Skeletal muscle tissue (tissue), 4 donors: Measurements from ENCODE around the gene SLC4A1. TPM values are rescaled to one million over a fixed set of nuclear protein-coding genes. Genes with fewer than 3 reads are reported as not detected.

Experiments
- H3K27ac ChIP-seq: one replicate; pipeline ENCODE4 v1.7.0; 2013; ENCODE audit warnings: mild to moderate bottlenecking, low read depth, low read length, inconsistent platforms
- H3K27me3 ChIP-seq, 3 donors: one replicate each; pipeline ENCODE4 v1.7.0; 2013; ENCODE audit warnings: low read length in 3 of 3; ENCODE audit not compliant: control insufficient read depth in 3 of 3, insufficient read depth in 3 of 3
- H3K36me3 ChIP-seq, 3 donors: one replicate each; pipeline ENCODE4 v1.7.0; 2013; ENCODE audit warnings: low read length in 3 of 3; ENCODE audit not compliant: control insufficient read depth in 3 of 3, insufficient read depth in 3 of 3
- H3K4me1 ChIP-seq, 3 donors: one replicate each; pipeline ENCODE4 v1.7.0; 2013; ENCODE audit warnings: low read length in 3 of 3, mild to moderate bottlenecking in 3 of 3; ENCODE audit not compliant: control insufficient read depth in 3 of 3, insufficient read depth in 3 of 3
- H3K4me3 ChIP-seq, 3 donors: one replicate each; pipeline ENCODE4 v1.7.0; 2013; ENCODE audit warnings: low read length in 3 of 3
- H3K9ac ChIP-seq, 3 donors: one replicate each; pipeline ENCODE4 v1.7.0; 2013; ENCODE audit warnings: low read length in 3 of 3, mild to moderate bottlenecking in 3 of 3, moderate library complexity in 2 of 3, low read depth in 1 of 3
- H3K9me3 ChIP-seq, 3 donors: one replicate each; pipeline ENCODE4 v1.7.0; 2013; ENCODE audit warnings: low read length in 3 of 3; ENCODE audit not compliant: control insufficient read depth in 3 of 3
- total RNA-seq: library from RNA; depleted of rRNA; stranded (reverse); fragments of >200 nt; gene quantifications from one replicate; pipeline ENCODE4 v1.2.3, GENCODE V29; 2014
- donor health status: Osteomylitis.

The SLC4A1 gene
- total RNA-seq, 1 donor from 2014 or later, result 47.0 TPM

DNA sequence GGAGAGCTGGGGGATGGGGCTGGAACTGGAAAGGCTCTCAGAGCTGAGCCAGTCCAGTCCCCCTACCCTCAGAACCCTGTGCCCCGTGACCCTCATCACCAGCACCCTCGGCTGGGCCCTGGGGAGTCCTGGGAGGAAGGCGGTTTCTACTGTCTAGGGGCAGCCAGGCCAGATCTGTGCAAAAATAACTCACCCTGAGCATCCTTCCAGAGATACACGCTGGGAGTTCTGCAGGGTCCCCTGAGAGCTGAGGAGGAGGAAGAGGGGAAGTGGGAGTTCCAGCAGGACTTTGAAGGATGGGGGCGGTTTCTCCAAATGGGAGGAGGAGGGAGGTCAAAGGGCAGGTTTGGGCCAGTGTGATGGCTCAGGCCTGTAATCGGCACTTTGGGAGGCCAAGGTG is 5.0 kb upstream of the SLC4A1 start:
- Histone ChIP-seq H3K27me3 (peaks cover 0 to 8% (median 0%) of the 10 kb centered on the region in 3 donors), H3K4me1 (peaks cover 6 to 16% (median 9%) of the 10 kb centered on the region in 3 donors), H3K27ac (no peak overlapping the region), H3K36me3 (no peaks in the 10 kb centered on the region), H3K9me3 (no peaks in the 10 kb centered on the region), H3K4me3 (no peak overlapping the region), H3K9ac (no peak overlapping the region)

DNA sequence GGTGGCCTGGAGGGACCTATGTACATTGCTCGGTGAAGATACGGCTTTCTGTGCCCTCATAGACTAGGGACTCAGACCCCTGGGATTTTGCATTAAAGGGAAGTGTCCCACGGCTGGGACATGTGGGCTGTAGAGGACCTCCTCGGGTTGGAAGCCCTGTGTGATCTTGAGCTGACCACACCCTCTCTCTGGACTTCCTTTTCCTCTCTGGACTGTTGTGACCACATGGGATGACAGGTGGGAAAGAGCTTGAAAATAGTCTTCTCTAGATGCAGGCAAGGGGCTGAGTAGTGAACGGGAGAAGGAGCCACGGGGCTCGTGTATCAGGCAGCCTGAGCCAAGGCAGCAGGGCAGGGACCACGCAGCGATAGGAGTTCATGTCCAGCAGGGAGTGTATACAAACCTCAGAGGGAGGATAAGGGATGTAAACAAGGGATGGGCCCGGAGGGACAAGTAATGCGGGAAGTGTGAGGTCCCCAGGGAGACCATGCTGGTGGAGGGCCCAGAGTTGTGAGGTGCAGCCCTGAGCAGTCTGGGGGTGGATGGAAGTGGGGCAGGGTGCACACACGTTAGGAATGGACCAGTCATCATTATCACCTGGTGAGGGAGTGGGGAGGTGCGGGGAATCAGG is 4.5 kb upstream of the SLC4A1 start:
- Histone ChIP-seq H3K9ac (no peak overlapping the region), H3K36me3 (no peaks in the 10 kb centered on the region), H3K27me3 (peaks cover 0 to 8% (median 0%) of the 10 kb centered on the region in 3 donors), H3K4me1 (peaks cover 6 to 16% (median 9%) of the 10 kb centered on the region in 3 donors), H3K9me3 (no peaks in the 10 kb centered on the region), H3K4me3 (no peak overlapping the region), H3K27ac (no peak overlapping the region)

DNA sequence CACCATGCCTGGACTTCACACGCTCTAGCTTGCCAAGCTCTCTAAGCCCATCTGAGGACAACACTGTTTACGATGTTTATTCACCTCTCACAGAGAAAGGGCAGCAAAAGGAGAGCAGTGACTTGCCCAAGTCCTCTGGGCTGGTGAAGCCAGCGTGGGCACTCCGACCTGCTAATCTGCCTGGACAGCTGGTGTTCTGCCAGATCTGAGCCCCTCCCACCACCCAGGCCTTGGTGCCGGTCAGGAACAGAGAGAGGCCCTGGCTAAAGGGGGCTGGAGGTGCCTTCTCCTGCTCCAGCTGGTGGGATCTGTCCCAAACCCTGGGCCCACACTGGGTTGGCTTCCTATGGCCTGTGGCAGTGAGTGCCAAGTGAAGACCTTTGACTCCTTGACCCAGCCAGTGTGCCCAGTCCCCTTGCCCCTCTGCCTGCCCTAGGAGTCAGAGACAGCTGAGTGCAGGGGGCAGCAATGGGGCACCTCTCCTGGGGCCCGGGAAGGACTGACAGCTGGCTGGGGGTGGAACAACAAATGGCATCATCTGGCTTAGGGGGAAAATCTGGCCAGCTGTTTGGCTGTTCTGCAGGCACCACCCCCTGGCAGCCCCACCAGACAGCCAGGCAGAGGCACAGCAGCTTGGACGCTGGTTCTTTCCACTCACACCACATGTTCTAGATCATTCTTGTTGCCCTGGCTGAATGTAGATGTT is 1.8 kb upstream of the SLC4A1 start:
- H3K27ac ChIP-seq, result no peak overlapping the region

DNA sequence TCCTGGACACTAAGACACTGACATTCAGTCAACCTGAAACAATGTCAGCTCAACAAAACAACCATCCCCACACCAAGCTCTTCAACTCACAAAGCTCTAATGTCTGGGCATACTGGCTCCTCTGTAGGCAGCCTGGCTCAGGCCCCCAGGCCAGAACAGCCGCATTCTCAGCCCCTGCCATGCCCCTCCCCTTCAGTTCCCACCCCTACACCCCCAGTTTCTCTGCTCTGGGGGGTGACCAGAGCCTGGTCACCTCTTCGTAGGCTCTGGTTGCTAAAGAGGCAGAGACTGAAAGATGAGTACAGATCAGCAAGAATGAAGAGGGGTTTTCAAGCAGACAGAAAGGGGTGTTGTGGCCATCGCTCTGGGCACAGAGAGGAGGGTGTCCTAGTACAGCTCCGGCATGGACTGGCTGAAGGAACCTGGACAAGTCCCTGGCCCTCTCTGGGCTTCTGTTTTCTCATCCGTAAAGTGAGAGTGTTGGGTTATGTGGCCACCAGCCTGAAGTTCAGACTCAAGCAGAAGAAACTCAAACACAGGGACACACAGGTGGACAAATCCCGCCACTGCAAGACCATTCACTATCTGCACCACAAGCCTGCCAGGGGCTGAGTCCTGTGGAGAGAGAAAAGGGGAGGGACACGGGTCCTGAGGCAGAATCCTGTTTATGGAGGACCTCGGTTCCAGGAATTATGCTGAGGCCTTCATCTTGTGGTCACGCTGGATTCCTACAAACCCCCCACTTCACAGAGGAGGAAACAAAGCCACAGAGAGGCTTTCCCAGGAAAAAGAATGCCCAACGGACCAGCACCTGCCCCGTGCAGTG is 987 bp upstream of the SLC4A1 start:
- Histone ChIP-seq H3K9me3 (no peaks in the 10 kb centered on the region), H3K27me3 (peaks cover 0 to 8% (median 0%) of the 10 kb centered on the region in 3 donors), H3K36me3 (no peaks in the 10 kb centered on the region), H3K9ac (peak overlapping the region in 1 of 3 donors; percentile 8), H3K27ac (no peak overlapping the region), H3K4me3 (no peak overlapping the region), H3K4me1 (peaks cover 6 to 16% (median 9%) of the 10 kb centered on the region in 3 donors)

More for the DNA sequence above, 1.8 kb upstream of the SLC4A1 start:
- H3K9ac ChIP-seq, result peak overlapping the region in 1 of 3 donors; percentile 8
- peaks cover 6 to 16% (median 9%) of the 10 kb centered on the region in 3 donors for H3K4me1 ChIP-seq
- H3K27me3 ChIP-seq, result peaks cover 0 to 8% (median 0%) of the 10 kb centered on the region in 3 donors
- no peaks in the 10 kb centered on the region for H3K9me3 ChIP-seq
- no peaks in the 10 kb centered on the region for H3K36me3 ChIP-seq
- H3K4me3 ChIP-seq, result no peak overlapping the region

DNA sequence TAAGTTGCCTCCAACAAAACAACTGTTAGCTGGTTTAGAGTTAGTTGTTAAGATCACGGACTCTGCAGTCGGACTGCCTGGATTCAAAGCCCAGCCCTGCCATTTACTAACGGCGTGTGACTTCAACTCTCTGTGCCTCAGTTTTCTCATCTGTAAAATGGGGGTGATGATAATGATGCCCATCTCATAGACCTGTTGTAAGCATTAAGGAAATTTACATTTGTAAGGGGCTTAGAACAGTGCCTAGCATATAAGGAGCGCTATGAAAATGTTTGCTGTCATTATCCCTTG is 825 bp downstream of the SLC4A1 start:
- no peak overlapping the region for H3K4me3 ChIP-seq
- peaks cover 0 to 5% (median 0%) of the 10 kb centered on the region in 3 donors for H3K27me3 ChIP-seq
- no peaks in the 10 kb centered on the region for H3K9me3 ChIP-seq
- peaks cover 2 to 6% (median 4%) of the 10 kb centered on the region in 3 donors for H3K4me1 ChIP-seq
- H3K27ac ChIP-seq, result no peak overlapping the region
- no peaks in the 10 kb centered on the region for H3K36me3 ChIP-seq
- no peak overlapping the region for H3K9ac ChIP-seq

DNA sequence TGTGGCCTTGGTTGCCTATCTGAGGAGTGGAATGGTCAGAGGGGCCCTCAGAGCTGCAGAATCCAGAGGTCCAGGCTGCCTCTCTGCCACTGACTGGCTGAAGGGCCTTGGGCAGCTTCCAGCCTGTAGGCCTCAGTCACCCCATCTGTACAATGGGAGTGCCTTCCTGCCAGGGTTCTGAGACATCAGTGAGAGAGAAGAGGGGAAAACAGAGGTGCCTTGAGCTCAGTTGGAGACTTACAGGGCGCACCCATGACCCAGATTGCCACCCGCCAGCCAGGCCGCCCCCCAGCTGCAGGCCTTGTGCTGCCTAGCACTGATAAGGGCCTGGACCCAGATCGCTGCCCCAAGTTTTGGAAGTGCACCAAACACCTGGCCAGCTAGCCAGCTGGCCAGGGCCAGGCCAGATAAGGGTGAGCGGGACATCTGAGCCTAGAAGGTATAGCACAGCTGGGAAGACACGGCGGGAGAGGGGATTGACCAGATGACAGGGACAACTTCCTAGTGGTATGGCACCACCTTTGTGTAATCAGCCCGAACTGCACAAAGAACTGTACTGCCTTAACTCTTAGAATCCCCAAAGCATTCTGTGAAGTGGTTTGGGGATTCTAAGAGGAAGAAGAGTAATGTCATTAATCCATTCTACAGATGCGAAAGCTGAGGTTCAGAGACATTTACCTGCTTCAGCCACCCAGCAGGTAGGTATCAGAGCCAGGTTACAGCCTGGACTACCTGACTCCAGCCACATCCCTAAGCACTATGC is 1.4 kb downstream of the SLC4A1 start:
- Histone ChIP-seq H3K4me1 (peaks cover 0 to under 1% (median 0%) of the 10 kb centered on the region in 3 donors), H3K9ac (no peak overlapping the region), H3K9me3 (no peaks in the 10 kb centered on the region), H3K4me3 (no peak overlapping the region), H3K27me3 (peaks cover 0 to under 1% (median 0%) of the 10 kb centered on the region in 3 donors), H3K36me3 (no peaks in the 10 kb centered on the region), H3K27ac (no peak overlapping the region)

DNA sequence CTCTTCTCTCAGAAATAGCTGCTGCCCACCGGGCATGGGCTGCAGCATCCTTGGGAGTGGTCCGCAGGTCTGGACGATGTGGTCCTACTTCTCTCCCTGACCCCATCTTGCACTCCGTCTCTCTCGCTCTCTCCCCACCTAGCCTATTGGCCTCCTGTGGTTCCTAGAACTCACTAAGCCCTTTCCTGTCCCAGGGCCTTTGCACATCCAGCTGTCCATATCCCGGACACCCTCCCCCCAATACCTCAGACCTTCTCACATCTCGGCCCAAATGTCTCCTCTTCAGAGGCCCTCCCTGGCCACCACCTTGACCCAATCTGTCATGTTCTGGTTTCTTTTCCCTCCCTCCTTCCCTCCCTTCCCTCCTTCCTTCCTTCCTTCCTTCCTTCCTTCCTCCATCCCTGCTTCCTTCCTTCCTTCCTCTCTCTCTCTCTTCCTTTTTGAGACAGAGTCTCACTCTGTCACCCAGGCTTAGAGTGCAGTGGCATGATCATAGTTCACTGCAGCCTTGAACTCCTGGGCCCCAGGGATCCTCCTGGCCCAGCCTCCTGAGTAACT is 4.5 kb downstream of the SLC4A1 start:
- H3K4me3 ChIP-seq, result no peak overlapping the region
- no peaks in the 10 kb centered on the region for H3K36me3 ChIP-seq
- no peaks in the 10 kb centered on the region for H3K4me1 ChIP-seq
- no peak overlapping the region for H3K9ac ChIP-seq
- no peaks in the 10 kb centered on the region for H3K9me3 ChIP-seq
- no peaks in the 10 kb centered on the region for H3K27me3 ChIP-seq
- H3K27ac ChIP-seq, result no peak overlapping the region

DNA sequence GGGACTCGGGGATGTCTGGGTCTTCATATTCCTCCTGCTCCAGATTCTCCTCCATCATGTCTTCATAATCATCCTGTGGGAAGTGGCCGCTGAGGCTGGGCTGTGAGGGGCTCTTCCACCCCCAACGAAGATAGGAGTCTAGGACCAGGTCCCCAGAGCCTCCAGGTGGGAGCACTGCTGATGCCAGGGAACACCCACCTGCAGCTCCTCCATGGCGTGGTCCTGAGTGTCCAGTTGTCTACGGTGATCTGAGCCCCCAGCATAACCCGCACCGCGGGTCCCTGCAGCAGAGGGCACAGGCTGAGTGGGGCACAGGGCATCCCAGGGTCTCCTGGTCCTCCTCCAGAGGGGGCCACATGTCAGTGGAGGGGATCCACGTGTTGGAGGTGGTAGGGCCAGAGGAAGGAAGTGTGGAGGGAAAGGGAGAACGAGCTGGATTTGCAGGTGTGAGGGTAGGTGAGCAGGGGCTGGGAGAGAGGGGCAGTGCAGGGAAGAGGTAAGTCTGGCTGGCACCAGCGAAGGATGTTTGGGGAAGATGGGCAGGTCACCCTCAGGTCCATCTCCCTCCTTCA is 5.2 kb downstream of the SLC4A1 start:
- no peaks in the 10 kb centered on the region for H3K9me3 ChIP-seq
- H3K4me1 ChIP-seq, result no peaks in the 10 kb centered on the region
- no peaks in the 10 kb centered on the region for H3K36me3 ChIP-seq
- no peak overlapping the region for H3K27ac ChIP-seq
- no peak overlapping the region for H3K9ac ChIP-seq
- H3K4me3 ChIP-seq, result no peak overlapping the region
- H3K27me3 ChIP-seq, result no peaks in the 10 kb centered on the region

DNA sequence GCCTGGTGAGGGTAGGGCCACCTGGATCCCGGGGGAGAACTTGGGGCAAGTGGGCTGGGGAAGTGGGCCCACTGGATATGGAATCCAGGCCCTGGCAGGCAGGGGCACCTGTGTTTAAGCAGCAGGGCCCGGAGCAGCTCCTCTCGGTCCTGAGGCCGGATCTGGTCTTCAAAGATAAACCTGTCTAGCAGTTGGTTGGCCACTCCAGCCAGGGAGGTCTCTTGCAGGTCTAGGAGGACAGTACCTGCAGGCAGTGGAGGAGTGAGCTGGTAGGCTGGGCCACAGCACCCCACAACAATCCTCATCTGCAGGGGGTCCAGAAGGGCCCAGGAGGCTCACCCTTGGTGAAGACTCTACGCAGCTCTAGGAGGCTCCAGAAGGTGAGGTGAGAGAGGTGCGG is 7.6 kb downstream of the SLC4A1 start:
- Histone ChIP-seq H3K9me3 (no peaks in the 10 kb centered on the region), H3K4me1 (no peaks in the 10 kb centered on the region), H3K9ac (no peak overlapping the region), H3K4me3 (no peak overlapping the region), H3K36me3 (no peaks in the 10 kb centered on the region), H3K27ac (no peak overlapping the region), H3K27me3 (no peaks in the 10 kb centered on the region)
